EL (cell line): ENCODE results near the gene CD46.

ENCODE experiments used
- DNase-seq: peaks from one replicate; pipeline ENCODE4 v3.0.0-alpha.2; 2016

Gene CD46

DNA sequence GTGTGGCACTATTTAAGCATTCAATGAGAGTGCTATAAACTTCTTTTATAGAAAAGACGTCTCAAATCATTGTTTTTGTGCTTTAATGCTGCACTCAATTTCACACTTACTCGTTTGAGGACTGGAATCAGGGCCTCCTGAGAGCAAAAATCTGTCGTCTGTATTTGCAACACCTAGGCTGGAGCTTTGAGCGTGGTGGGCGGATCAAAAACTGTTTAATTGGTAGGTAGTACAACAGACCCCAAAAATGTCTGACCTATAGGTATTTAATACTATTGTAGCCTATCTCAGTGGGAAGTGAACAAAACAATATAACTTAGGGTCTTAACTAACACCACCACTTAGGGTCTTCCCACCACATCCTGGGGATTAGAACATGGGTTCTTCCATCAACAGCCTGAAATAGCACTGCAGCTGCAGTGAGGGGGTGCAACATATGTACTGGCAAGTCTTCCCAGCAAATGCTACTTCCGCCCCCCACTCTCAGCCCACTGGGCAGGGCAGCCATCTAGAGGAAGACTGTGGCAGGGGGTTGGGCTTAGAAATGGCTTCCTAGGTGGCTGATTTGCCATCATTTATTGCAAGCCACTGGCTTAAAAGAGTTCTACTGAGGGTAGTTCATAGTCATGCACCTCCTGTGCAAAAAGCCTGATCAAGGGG is 48.3 kb downstream of the CD46 start:
- DNase-seq, result no peak

DNA sequence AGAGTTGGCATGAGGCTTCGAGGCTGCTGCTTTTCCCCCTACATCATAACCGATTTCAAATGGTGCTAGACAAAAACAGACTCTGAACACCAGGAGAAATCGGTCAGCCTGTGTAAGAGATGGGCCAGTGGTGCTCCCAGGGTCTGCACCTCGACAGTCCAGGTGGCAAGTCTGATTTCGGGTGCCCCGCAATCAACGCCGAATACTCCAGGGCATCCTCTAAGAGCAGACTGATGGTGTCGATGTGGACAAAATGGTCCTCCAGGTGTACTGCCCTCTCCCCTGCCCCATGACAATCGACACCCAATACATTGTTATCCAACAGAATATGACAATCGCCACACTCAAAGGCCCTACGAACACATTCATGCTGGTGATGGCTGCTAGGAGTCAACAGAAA is 50.0 kb downstream of the CD46 start:
- no peak for DNase-seq

DNA sequence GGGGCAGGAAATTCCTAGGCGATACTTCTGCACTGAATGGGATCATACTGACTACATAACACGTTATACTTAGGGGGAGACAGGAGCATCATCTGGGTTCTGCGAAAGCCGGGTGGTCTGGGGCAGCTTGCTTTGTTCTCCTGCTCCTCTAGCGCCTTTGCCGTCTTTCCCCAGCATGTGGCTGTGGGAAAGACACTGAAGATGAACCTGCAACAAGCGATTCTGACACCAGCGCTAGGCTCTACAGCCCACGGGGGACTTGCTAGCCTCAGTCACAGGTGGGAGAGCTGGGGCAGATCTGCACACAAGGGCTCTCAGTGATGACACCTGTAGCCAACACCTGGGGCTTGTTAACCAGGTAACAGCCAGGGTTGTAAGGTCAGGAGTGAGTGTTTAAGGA is 51.8 kb downstream of the CD46 start:
- no peak for DNase-seq

GRCh38 chr1:207804721-207805468 is 53.0 kb downstream of the CD46 start:
- DNase-seq, result no peak

GRCh38 chr1:207805841-207806421 is 54.1 kb downstream of the CD46 start:
- peak; percentile 96 for DNase-seq

DNA sequence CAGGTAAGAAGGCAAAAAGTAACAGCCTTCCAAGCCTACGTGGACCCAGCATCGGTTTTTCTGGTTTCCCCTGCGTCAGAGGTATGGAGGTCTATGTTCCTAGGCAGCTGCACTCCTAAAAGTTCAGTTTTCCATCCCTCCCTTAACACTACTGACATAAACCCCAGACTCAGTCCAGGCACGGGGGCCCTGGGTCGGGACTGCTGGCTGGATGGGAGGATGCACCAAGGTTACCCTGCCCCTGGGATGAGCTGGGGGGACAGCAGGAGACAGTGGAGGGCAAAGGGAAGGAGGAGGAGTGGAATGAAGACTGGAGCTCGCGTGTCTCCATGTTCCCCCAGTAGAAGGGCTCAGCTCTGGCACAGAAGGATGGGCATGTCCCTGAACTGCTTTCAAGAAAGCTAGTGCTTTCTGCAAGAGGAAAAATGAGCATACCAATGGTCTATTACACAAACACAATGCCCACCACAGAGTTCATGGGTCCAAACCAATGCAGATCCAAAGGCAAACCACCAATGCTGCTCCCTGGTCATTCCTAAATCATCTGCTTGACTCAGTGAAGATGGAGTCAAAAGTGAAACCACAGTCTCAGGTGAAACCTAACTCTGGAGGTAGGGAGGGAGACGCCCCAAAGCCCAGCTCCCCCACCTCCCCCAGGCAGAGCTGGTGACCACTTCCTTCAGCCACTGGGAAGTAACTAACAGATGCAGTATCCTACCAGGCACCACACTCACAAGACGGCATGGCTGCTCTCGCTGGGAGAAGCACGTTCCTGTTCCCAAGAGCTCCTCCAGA is 54.9 kb downstream of the CD46 start:
- peak; percentile 60 for DNase-seq

DNA sequence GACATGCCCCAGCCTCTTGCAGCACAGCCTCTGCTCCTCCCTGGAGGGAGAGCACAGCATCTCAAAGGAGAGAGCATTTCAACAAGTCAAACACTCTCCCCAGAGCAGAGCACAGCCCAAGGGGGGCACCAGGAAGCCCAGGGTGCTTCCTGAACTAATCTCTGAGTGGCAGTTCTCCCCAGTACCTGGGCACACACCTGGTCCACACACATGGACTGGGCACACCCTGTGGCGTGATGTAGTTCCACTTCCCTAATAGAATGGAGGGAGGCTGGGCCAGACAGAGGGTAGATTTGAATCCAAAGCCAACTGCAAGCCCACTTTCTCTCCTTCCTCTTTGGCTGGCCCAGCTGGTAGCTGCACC is 55.5 kb downstream of the CD46 start:
- no peak for DNase-seq

DNA sequence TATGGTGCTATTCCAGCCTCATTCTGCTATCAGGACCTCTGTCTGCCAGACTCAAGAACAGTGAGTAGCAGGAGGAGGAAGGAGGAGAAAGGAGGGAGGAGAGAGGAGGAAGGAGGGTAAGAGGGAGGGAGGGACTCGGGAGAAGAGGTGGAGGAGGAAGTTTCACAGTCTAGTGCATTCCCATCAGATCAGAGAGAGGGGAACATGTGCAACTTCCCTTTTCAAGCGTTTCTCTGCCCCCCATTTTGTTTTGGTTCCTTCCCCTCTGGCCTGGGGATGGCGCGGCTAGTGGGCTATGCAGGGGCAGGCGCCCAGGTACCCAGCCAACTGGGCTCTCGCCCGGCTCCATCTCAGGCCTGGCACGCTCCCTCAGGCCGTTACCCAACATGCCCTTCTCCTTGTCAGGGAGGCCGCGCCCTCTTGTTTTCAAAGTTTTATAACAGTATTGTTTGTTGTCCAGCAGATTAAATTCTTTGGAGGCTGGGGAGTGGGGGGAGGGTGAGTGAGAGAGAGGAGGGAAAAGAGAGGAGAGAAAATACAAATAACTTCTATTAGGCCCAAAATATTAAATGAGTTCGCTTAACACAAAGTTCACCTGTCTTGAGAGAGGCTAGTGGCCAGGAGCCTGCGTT is 56.0 kb downstream of the CD46 start:
- DNase-seq, result no peak

DNA sequence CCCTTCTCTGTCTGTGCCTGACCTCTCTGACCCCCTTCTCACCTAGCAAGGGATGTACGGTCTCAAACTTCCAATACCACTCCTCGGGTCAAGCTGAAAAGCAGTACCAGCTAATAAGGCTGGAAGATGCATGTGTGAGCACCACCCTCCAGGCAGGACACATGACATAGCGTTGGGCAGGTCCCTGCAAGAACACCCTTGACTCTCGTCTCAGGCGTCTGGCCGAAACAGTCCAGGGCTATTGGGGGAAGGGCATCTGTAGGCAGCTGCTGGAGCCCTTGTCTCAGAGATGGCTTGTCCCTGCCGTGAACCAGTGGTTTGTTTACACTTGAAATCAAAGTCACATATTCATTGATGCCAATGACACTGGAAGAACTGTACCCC is 56.5 kb downstream of the CD46 start:
- DNase-seq, result no peak

- DNase-seq, result no peak
Observed at GRCh38 chr1:207808911-207809555, 57.2 kb downstream of the CD46 start.

DNA sequence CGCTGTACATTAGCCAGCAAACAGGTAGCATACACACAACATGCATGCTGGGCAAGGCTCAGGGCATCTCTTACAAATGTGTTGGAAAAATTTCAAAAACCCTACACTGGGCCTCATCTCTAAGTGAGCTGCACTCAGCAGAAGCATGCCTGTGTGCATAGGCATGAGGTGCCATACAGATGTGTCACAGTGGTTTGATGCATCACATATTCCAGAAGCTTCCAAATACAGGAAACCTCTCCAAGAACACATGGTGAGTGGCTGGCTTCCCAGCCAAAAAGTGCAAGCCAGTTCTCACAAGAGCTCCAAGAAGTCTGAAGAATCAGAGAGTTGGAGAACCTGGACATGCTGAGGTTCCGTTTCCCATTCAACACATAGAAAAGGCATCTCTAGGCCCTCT is 58.3 kb downstream of the CD46 start:
- peak; percentile 70 for DNase-seq

- DNase-seq, result no peak
Observed at GRCh38 chr1:207810606-207811295, 58.9 kb downstream of the CD46 start.

GRCh38 chr1:207811319-207811718 is 59.5 kb downstream of the CD46 start:
- DNase-seq, result no peak

- peak; percentile 35 for DNase-seq
Observed at GRCh38 chr1:207811920-207812720, 60.3 kb downstream of the CD46 start.

DNA sequence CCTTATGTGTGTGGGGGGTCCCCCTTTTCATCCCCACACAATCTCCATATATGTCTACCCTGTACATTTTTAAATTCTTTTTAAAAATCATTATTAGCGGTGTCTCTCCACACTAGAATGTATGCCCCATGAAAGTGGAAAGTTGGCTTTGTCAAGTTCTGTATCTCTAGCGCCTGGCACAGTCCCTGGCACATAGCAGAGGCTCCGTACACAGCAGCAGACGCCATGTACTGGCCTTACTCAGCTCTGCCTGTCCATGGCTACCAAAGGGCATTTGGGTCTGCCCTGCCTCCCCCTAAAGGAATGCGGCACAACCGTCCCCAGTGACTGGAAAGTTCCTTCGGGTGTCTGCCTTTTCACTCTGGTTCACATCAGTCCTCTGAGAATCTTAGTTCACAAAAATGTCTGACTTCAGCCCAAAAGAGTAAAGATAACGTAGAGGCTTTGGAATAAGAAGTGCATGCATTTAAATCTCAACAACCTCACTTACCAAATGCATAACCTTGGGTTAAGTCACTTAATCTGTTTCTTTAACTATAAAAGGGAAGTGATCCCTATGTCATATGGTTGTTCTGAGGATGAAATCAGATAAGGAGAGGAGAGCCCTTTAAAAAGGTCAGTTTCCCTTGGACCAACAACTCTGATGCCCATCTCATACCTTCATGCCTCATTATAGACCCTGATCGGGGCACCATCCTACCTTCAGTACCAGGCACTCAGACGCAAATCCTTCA is 61.1 kb downstream of the CD46 start:
- DNase-seq, result no peak

DNA sequence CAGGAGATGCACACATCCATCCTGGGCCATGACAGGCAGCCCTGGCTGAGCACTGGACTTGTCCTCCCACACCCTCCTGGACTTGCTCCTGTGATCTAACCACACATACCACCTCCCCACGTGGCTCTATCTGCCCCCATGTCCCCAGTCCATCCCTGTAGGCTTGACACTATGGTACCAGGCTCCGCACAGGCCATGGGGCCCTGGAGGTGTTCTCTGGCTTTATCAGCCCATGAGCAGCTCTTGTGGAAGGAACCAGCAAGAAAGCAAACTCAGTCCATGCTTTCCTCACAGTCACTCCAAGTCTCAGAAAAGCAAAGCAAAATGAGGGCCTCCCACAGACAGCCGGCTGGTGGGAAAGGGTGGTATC is 61.6 kb downstream of the CD46 start:
- DNase-seq, result no peak

- no peak for DNase-seq
Observed at GRCh38 chr1:207813946-207814345, 62.1 kb downstream of the CD46 start.

DNA sequence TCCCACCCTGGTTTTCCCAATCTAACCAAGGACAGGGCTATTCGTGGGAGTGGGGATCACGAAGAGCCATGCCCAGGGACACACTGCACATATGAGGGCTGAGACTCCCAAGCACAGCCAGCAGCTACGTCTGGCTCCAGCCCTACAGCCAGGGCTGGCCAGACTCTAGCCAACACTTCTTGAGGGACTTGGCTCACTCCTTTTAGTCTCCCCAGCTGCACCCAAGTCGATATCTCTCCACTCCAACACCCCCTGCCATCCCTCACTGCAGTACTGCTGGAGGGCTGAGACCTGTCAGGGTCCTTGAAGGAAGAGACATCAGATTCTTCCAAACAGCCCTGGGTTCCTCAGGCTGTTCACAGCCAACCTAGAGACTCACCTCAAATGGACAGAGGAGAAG is 62.6 kb downstream of the CD46 start:
- no peak for DNase-seq

DNA sequence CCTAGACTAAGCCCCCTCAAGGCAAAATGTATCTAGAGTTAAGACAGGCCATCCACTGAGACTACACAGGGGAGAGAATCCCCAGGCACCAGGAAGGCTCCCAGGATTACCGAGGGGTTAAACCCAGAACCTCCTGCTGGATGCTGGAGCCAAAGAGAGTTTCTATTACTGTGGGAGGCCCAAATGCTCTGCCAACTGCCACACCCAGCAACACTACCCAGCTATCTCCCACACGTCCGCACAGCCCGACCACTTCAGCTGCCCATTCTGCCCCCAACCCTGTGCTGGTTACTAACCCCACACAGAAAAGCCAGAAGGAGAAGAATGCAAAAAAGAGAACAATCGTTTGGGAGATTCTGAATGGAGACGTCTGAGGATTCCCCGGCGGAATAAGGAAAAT is 63.6 kb downstream of the CD46 start:
- no peak for DNase-seq

GRCh38 chr1:207815913-207816291 is 64.0 kb downstream of the CD46 start:
- DNase-seq, result peak; percentile 59

GRCh38 chr1:207817166-207817565 is 65.3 kb downstream of the CD46 start:
- no peak for DNase-seq
